GM19452 (cell line): ENCODE measurements around the gene HOXA13.

Experiments used
- ATAC-seq: cut with Tn5 transposase; IDR thresholded peaks from one replicate; pipeline ENCODE4 v1.9.1; 2021; ENCODE audit not compliant: unreplicated experiment

The HOXA13 gene

GRCh38 chr7:27193335-27194001, 6.4 kb downstream of the HOXA13 start:
- no peak for ATAC-seq

GRCh38 chr7:27192546-27193334, 7.2 kb downstream of the HOXA13 start:
- no peak for ATAC-seq

GRCh38 chr7:27191833-27192545, 7.9 kb downstream of the HOXA13 start:
- no peak for ATAC-seq

- no peak for ATAC-seq
Measured at GRCh38 chr7:27191161-27191731, 8.6 kb downstream of the HOXA13 start.

GRCh38 chr7:27189997-27190748, 9.7 kb downstream of the HOXA13 start:
- ATAC-seq: no peak

GRCh38 chr7:27189295-27189996, 10.4 kb downstream of the HOXA13 start:
- ATAC-seq: no peak

GRCh38 chr7:27188386-27189294, 11.3 kb downstream of the HOXA13 start:
- ATAC-seq: no peak

GRCh38 chr7:27187475-27188385, 12.2 kb downstream of the HOXA13 start:
- ATAC-seq: no peak

- no peak for ATAC-seq
Measured at GRCh38 chr7:27186668-27187474, 13.0 kb downstream of the HOXA13 start.

- ATAC-seq: no peak
Measured at GRCh38 chr7:27185854-27186667, 13.8 kb downstream of the HOXA13 start.

- ATAC-seq: no peak
Measured at GRCh38 chr7:27185013-27185853, 14.7 kb downstream of the HOXA13 start, which contains the start of gene HOXA11. Gene HOXA11 (minus strand): TSS chr7:27185232. CDS start chr7:27185144, 88 bp downstream.

GRCh38 chr7:27184337-27185012, 15.4 kb downstream of the HOXA13 start:
- ATAC-seq: no peak

- no peak for ATAC-seq
Measured at GRCh38 chr7:27183682-27184336, 16.1 kb downstream of the HOXA13 start.
